Measurements from ENCODE around the gene USHBP1.

USHBP1 gene, protein sequence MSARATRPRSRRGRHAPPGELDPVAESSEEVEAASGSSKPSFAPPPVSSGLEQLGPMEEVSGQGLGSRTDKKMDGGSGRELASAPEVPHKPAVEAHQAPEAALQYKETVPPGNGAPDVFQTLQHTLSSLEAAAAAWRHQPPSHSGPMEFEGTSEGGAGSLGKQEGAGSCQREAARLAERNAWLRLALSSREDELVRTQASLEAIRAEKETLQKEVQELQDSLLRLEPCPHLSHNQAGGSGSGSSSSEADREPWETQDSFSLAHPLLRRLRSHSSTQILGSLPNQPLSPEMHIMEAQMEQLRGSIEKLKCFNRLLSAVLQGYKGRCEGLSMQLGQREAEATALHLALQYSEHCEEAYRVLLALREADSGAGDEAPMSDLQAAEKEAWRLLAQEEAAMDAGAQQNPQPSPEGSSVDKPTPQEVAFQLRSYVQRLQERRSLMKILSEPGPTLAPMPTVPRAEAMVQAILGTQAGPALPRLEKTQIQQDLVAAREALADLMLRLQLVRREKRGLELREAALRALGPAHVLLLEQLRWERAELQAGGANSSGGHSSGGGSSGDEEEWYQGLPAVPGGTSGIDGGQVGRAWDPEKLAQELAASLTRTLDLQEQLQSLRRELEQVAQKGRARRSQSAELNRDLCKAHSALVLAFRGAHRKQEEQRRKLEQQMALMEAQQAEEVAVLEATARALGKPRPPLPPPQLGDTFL

GRCh38 chr19:17264641-17264979 lies at the start of gene USHBP1:
USHBP1 (minus strand) TSS chr19:17264745; CDS start chr19:17264299, 446 bp downstream.
- DNase-seq, result no peak

DNA sequence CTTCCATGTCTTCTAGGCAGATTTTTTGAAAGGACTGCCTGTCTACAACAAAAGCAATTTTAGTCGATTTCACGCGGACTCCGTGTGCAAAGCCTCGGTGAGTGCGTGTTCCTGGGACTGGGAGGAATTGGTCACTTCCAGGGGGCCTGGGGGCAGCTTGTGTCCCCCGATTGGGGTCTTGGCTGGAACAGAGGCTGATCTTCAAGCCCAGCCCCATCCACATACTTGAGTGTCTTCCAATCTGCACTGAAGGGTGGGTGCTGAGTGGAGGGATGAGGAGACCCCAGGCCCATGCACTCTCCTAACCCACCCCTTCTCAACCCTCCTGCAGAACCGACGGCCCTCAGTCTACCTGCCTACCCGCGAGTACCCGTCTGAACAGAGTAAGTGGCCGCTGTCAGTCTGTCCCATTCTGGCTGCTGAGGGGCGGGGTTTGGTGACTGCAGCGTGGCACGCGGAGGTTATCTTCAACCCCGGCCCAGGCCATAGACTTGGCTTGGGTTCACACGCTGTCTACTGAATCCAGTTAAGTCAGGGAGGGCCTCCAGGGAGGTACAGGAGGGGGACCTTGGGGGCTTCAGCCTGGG lies 49.6 kb upstream of the USHBP1 start:
- DNase-seq, result no peak

GRCh38 chr19:17312189-17313113 lies 47.9 kb upstream of the USHBP1 start:
- no peak for DNase-seq

GRCh38 chr19:17311455-17312188 lies 47.1 kb upstream of the USHBP1 start:
- no peak for DNase-seq

DNA sequence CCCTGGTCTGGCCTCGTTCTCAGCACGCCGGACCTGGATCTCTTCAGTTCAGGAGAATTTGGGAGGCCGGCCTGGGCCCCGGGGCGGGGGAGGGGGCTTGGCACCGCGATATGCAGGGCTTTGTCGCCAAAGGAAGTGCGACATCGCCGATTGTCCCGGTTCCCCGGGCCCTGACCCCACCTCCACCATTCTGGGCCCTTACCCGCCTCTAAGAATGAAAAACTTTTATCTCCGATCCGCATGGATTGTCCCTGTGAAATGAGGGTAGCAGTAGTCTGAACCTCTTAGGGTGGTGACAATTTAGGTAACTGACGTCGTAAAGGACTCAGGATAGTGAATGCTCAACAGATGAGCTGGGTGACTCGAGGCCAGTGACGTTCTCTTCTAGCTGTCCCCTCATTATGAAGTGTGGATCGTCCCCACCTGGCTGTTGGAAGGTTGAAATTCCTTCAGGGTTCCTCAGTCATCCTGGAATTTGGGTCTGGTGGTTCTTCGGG lies 45.5 kb upstream of the USHBP1 start:
- DNase-seq, result no peak

GRCh38 chr19:17309198-17309964 lies 44.8 kb upstream of the USHBP1 start, which contains the start of gene DDA1:
DDA1 (plus strand) TSS chr19:17309563; CDS start chr19:17309655, 92 bp downstream.
- DNase-seq, result peak; percentile 99

- DNase-seq, result no peak
Measured at GRCh38 chr19:17307876-17308377, 43.4 kb upstream of the USHBP1 start.

- DNase-seq, result no peak
Measured at GRCh38 chr19:17306285-17306714, 41.8 kb upstream of the USHBP1 start.

DNA sequence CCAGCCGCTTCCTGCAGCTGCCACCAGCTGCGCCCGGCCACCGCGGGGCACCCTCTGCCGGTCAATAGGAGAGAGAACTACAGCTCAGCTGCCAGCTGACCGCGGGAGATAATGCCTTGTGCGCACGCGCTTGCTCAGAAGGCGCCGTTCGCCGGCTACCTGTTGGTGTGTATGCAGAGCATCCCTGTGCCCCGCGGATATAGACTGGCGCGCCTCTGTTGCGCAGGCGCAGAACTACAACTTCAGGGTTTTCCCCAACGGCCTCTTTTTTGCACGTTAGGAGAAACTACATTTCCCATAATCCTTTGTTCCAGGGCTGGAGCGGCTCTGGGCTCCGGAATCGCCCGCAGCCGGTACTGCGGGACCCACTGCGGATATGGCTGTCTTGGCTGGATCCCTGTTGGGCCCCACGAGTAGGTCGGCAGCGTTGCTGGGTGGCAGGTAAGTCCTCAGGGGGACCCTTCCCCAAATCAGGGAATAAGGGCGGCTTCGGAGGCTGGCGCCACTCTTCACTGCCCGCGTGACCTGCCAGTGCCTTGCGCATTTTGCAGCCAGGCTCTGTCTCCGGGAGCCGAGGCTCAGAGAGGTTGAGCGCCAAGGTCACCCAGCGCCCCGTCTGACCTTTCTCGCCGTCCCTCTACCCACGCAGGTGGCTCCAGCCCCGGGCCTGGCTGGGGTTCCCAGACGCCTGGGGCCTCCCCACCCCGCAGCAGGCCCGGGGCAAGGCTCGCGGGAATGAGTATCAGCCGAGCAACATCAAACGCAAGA lies 41.2 kb upstream of the USHBP1 start, which contains the start of gene MRPL34:
TSS of gene MRPL34 (plus strand) at position 356 of the 768 bp plus-strand sequence. CDS start at position 377, 21 bp downstream.
- DNase-seq, result peak; percentile 95

- no peak for DNase-seq
Measured at GRCh38 chr19:17305216-17305516, 40.6 kb upstream of the USHBP1 start.

- DNase-seq, result no peak
Measured at GRCh38 chr19:17304386-17305215, 40.1 kb upstream of the USHBP1 start.

DNA sequence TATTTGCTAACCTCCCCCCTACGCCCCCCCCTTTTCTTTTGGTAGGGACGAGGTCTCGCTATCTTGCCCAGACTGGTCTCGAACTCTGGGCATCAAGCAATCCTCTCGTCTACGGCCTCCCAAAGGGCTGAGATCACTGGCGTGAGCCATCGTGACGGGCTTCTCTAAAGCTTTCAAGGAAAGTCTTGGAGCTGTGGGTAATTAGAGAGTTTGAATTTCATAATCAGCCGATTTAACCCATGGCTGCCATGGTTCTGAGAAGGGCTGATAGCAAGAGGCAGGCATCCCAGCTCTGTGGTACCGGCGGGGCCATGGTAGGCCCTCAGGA lies 39.4 kb upstream of the USHBP1 start:
- no peak for DNase-seq

DNA sequence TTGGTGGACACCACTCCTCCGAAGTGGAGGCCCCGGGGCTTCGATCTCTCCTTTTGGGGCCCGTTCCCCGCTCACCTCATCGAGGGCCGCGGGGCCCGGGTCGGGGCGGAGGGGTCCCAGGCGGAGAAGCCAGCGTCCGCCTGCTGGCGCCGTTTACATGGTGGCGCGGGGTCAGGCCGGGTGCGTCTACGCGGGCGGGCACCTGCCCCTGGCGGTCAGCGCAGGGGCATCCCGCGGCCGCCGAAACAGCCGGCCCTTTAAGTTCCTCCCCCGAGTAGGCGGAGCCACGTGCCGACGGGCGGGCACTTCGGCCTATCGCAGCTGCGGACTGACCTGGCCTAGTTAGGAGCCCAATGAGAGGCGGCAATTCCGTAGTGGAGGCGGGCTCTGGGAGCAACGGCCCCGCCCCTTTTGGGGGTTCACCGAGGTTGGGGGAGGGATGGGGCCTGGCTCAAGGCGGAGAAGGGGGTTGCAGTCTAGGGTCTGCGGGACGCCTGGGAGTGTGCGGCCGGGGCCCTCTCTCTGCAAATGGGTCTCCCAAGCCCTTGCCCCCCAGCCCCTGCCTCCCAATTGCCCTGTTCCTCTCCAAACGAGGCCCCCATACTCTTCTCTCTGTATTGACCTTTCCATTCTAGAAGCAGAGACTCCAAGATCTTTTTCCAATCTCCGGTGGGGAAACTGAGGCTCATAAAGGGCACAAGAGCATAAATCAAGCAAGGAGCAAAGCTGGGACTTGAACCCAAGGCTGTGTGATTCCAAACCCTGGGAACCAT lies 38.8 kb upstream of the USHBP1 start, which contains the start of gene ABHD8:
TSS of gene ABHD8 (minus strand) at position 259 of the 773 bp plus-strand sequence. CDS start 1,809 bp downstream, outside the sequence.
- DNase-seq, result peak; percentile 94

DNA sequence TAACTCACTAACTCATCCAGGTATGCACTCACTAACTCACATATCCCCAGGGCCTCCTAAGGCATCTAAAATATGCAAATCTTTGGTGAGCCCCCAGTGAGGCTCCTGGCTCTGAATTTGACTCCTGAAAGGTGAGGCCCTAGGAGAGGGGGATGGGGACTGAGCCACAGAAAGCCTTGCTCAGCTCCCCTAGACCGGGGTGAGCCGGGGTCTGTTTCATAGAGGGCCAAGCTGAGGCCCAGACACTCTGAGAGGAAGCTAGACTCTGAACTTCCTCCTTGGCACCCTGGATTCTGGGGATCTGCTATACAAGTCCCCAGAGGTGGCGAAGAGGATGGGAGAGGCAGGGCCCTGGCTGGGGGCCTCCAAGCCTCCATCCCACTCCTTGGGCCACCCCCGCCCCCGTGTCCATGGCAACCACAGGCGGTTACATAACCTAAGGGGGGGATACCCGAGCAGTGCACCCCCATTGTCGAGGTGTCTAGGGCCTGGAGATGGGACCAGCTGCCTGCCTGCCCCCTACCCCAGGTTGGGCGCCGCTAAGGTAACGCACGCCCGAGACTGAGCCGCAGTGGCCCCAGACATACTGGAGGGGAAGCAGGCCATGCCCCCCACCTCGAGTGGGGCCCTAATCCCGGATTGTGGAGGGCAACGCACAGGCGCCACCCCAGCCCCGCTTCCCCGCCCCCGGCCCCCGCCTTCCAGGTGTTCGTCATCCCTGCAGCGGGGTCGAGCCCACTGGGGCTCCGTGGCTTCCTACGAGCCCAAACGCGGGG lies 38.0 kb upstream of the USHBP1 start:
- no peak for DNase-seq

GRCh38 chr19:17300992-17301619 lies 36.6 kb upstream of the USHBP1 start:
- DNase-seq, result no peak

DNA sequence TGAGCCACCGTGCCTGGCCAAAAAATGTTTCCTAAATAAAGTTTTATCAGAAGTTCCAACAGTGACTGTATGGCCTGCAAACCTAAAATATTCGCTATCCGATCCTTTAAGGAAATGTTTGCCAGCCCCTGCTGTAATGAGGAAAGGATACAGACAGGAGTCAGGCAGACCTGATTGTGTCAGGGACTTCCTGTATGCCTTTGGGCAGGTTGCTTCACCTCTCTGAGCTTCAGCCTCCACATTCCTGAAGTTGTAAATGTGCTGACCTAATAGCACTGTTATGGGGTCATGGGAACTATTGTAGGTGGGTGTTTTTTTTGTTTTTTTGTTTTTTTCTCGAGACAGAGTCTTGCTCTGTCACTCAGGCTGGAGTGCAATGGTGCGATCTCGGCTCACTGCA lies 32.4 kb upstream of the USHBP1 start:
- no peak for DNase-seq

GRCh38 chr19:17296273-17296672 lies 31.7 kb upstream of the USHBP1 start:
- DNase-seq, result no peak
